Measurements from ENCODE around the gene NEUROD2. TPM values are rescaled to one million over a fixed set of nuclear protein-coding genes. Genes with fewer than 3 reads are reported as not detected.

The NEUROD2 gene
- total and polyA plus RNA-seq, 4 donors = not detected

- 69 to 75% methylated on average over 9 of the region's 9 CpGs for WGBS, 2 donors
These were observed 39.0 kb downstream of the NEUROD2 start for GRCh38 chr17:39568702-39569101.

GRCh38 chr17:39566094-39566850 is 41.4 kb downstream of the NEUROD2 start:
- ATAC-seq (ENCODE audit: low FRiP score) = no peak
- intact Hi-C loops (cut with DNase I) = no loop called here
- WGBS, 2 donors = 86 to 87% methylated on average over 11 of the region's 11 CpGs
- Histone ChIP-seq H3K27ac (ENCODE audit: low read depth in 1 of 2, low read length in 2 of 2) (no peak overlapping the region), H3K9me3 (ENCODE audit: control insufficient read depth, low read length) (no peaks in the 10 kb centered on the region), H3K4me1 (ENCODE audit: control insufficient read depth in 1 of 2, insufficient read depth in 2 of 2, low read length in 2 of 2) (no peaks in the 10 kb centered on the region), H3K36me3 (ENCODE audit: control insufficient read depth in 1 of 2, insufficient read depth in 2 of 2, low read length in 1 of 2) (peaks cover 0 to 1% of the 10 kb centered on the region in 2 donors), H3K27me3 (ENCODE audit: control insufficient read depth in 1 of 2, insufficient read depth in 2 of 2, low read length in 1 of 2) (no peaks in the 10 kb centered on the region), H3K4me3 (ENCODE audit: low read length in 2 of 2) (no peak overlapping the region)
- DNase-seq = no peak

More at GRCh38 chr17:39568702-39569101, 39.0 kb downstream of the NEUROD2 start:
- no peak overlapping the region for H3K4me3 ChIP-seq (ENCODE audit: low read length in 2 of 2)
- no peaks in the 10 kb centered on the region for H3K9me3 ChIP-seq (ENCODE audit: control insufficient read depth, low read length)
- H3K27me3 ChIP-seq (ENCODE audit: control insufficient read depth in 1 of 2, insufficient read depth in 2 of 2, low read length in 1 of 2) = no peaks in the 10 kb centered on the region
- H3K27ac ChIP-seq (ENCODE audit: low read depth in 1 of 2, low read length in 2 of 2) = no peak overlapping the region
- DNase-seq (no peak), ATAC-seq (ENCODE audit: low FRiP score) (no peak)
- no peaks in the 10 kb centered on the region for H3K4me1 ChIP-seq (ENCODE audit: control insufficient read depth in 1 of 2, insufficient read depth in 2 of 2, low read length in 2 of 2)
- peaks cover 0 to 1% of the 10 kb centered on the region in 2 donors for H3K36me3 ChIP-seq (ENCODE audit: control insufficient read depth in 1 of 2, insufficient read depth in 2 of 2, low read length in 1 of 2)
- intact Hi-C loops (cut with DNase I) = no loop called here

DNA sequence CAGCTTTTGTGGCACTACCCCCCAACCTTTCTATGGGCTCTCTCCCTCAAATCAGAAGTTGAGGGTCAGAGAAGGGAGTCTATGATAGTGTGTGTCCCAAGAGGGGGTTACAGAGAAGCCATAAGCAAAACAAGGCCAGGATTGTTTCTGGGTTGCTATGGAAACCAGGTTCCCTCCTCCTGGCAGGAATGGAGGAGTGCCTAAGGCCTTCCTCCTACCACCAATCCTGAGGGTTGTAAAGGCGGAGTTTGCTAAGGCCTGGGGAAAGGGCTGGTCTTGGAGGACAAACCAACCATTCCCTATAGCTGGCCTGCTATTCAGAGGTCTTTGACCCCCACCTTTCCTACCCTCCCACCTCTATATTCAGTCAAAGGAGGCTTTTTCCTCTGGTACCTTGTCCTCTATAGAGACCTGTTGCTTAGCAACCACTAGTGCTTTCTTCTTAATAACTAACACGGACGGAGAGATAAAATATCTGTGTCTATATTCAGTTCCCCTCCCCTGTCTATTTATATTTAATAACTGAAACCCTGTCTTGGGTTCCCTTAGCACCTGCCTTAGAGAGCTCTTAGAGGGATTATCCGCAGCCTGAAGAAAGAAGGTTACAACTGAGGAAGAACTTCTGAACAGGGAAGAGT is 43.4 kb downstream of the NEUROD2 start:
- DNase-seq = no peak
- Histone ChIP-seq H3K4me1 (ENCODE audit: control insufficient read depth in 1 of 2, insufficient read depth in 2 of 2, low read length in 2 of 2) (no peaks in the 10 kb centered on the region), H3K36me3 (ENCODE audit: control insufficient read depth in 1 of 2, insufficient read depth in 2 of 2, low read length in 1 of 2) (peaks cover 0 to 1% of the 10 kb centered on the region in 2 donors), H3K9me3 (ENCODE audit: control insufficient read depth, low read length) (no peaks in the 10 kb centered on the region), H3K27me3 (ENCODE audit: control insufficient read depth in 1 of 2, insufficient read depth in 2 of 2, low read length in 1 of 2) (no peaks in the 10 kb centered on the region), H3K27ac (ENCODE audit: low read depth in 1 of 2, low read length in 2 of 2) (no peak overlapping the region), H3K4me3 (ENCODE audit: low read length in 2 of 2) (no peak overlapping the region)
- intact Hi-C loops (cut with DNase I) = no loop called here
- ATAC-seq (ENCODE audit: low FRiP score) = no peak
- 77 to 82% methylated on average over 4 of the region's 4 CpGs for WGBS, 2 donors

GRCh38 chr17:39563476-39563875 is 44.2 kb downstream of the NEUROD2 start:
- no peak for ATAC-seq (ENCODE audit: low FRiP score)
- Histone ChIP-seq H3K9me3 (ENCODE audit: control insufficient read depth, low read length) (no peaks in the 10 kb centered on the region), H3K27ac (ENCODE audit: low read depth in 1 of 2, low read length in 2 of 2) (no peak overlapping the region), H3K27me3 (ENCODE audit: control insufficient read depth in 1 of 2, insufficient read depth in 2 of 2, low read length in 1 of 2) (no peaks in the 10 kb centered on the region), H3K4me1 (ENCODE audit: control insufficient read depth in 1 of 2, insufficient read depth in 2 of 2, low read length in 2 of 2) (no peaks in the 10 kb centered on the region), H3K4me3 (ENCODE audit: low read length in 2 of 2) (no peak overlapping the region), H3K36me3 (ENCODE audit: control insufficient read depth in 1 of 2, insufficient read depth in 2 of 2, low read length in 1 of 2) (no peaks in the 10 kb centered on the region)
- no peak for DNase-seq
- WGBS, 2 donors = 41 to 51% methylated on average over 17 of the region's 17 CpGs
- intact Hi-C loops (cut with DNase I) = no loop called here

DNA sequence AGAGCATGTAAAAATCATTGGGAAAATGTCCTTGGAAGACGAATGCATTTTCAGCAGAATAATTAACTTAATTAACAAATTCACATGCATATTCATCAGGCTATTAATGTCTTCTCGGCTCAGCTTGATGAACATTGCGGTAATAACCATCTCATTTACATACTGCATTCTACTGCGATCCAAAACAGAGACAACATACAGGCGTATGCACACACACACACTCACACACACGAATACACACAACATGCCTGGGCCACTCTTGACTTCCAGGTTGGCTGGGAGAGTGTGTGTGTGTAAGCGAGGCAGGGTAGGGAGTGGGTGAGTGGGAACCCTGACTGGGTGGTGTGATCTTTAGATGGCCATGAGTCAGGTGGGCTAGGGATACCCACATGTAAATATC is 44.7 kb downstream of the NEUROD2 start:
- Histone ChIP-seq H3K27me3 (ENCODE audit: control insufficient read depth in 1 of 2, insufficient read depth in 2 of 2, low read length in 1 of 2) (no peaks in the 10 kb centered on the region), H3K36me3 (ENCODE audit: control insufficient read depth in 1 of 2, insufficient read depth in 2 of 2, low read length in 1 of 2) (no peaks in the 10 kb centered on the region), H3K9me3 (ENCODE audit: control insufficient read depth, low read length) (no peaks in the 10 kb centered on the region), H3K27ac (ENCODE audit: low read depth in 1 of 2, low read length in 2 of 2) (no peak overlapping the region), H3K4me3 (ENCODE audit: low read length in 2 of 2) (no peak overlapping the region), H3K4me1 (ENCODE audit: control insufficient read depth in 1 of 2, insufficient read depth in 2 of 2, low read length in 2 of 2) (no peaks in the 10 kb centered on the region)
- intact Hi-C loops (cut with DNase I) = no loop called here
- ATAC-seq (ENCODE audit: low FRiP score) (no peak), DNase-seq (no peak)
- 78 to 79% methylated on average over 7 of the region's 7 CpGs for WGBS, 2 donors

- no peaks in the 10 kb centered on the region for H3K4me1 ChIP-seq (ENCODE audit: control insufficient read depth in 1 of 2, insufficient read depth in 2 of 2, low read length in 2 of 2)
- intact Hi-C loops (cut with DNase I) = no loop called here
- 57 to 69% methylated on average over 1 of the region's 1 CpG for WGBS, 2 donors
- no peaks in the 10 kb centered on the region for H3K36me3 ChIP-seq (ENCODE audit: control insufficient read depth in 1 of 2, insufficient read depth in 2 of 2, low read length in 1 of 2)
- no peak for DNase-seq
- H3K27ac ChIP-seq (ENCODE audit: low read depth in 1 of 2, low read length in 2 of 2) = no peak overlapping the region
- no peaks in the 10 kb centered on the region for H3K9me3 ChIP-seq (ENCODE audit: control insufficient read depth, low read length)
- H3K4me3 ChIP-seq (ENCODE audit: low read length in 2 of 2) = no peak overlapping the region
- ATAC-seq (ENCODE audit: low FRiP score) = no peak
- no peaks in the 10 kb centered on the region for H3K27me3 ChIP-seq (ENCODE audit: control insufficient read depth in 1 of 2, insufficient read depth in 2 of 2, low read length in 1 of 2)
These were observed 45.3 kb downstream of the NEUROD2 start for GRCh38 chr17:39562395-39562794.

GRCh38 chr17:39556423-39556822 is 51.3 kb downstream of the NEUROD2 start:
- peaks cover 4 to 7% of the 10 kb centered on the region in 2 donors for H3K36me3 ChIP-seq (ENCODE audit: control insufficient read depth in 1 of 2, insufficient read depth in 2 of 2, low read length in 1 of 2)
- ATAC-seq (ENCODE audit: low FRiP score) = no peak
- H3K27me3 ChIP-seq (ENCODE audit: control insufficient read depth in 1 of 2, insufficient read depth in 2 of 2, low read length in 1 of 2) = no peaks in the 10 kb centered on the region
- no peaks in the 10 kb centered on the region for H3K4me1 ChIP-seq (ENCODE audit: control insufficient read depth in 1 of 2, insufficient read depth in 2 of 2, low read length in 2 of 2)
- 20 to 33% methylated on average over 1 of the region's 1 CpG for WGBS, 2 donors
- no peak overlapping the region for H3K4me3 ChIP-seq (ENCODE audit: low read length in 2 of 2)
- no peaks in the 10 kb centered on the region for H3K9me3 ChIP-seq (ENCODE audit: control insufficient read depth, low read length)
- DNase-seq = no peak
- no peak overlapping the region for H3K27ac ChIP-seq (ENCODE audit: low read depth in 1 of 2, low read length in 2 of 2)
- intact Hi-C loops (cut with DNase I) = no loop called here

DNA sequence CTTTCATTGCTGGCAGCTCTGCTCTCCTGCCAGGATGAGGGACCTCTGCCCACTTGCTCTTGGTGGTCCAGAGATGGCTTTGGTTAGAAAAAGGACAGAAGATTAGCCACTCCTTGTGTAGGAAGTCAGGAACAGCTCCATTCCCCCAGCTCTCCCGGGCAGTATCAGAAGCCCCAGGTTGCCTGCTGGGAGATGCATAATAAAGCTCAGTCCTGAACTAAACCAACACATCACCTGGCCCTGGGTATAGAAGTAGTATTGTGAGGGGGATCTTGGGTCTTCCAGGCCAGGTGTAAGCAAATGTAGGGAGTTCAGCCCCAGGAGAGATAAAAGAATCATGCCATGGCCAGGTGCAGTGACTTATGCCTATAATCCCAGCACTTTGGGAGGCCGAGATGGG is 52.4 kb downstream of the NEUROD2 start:
- peaks cover 4 to 8% of the 10 kb centered on the region in 2 donors for H3K36me3 ChIP-seq (ENCODE audit: control insufficient read depth in 1 of 2, insufficient read depth in 2 of 2, low read length in 1 of 2)
- 58 to 65% methylated on average over 2 of the region's 2 CpGs for WGBS, 2 donors
- no peak overlapping the region for H3K27ac ChIP-seq (ENCODE audit: low read depth in 1 of 2, low read length in 2 of 2)
- no peaks in the 10 kb centered on the region for H3K27me3 ChIP-seq (ENCODE audit: control insufficient read depth in 1 of 2, insufficient read depth in 2 of 2, low read length in 1 of 2)
- no peak overlapping the region for H3K4me3 ChIP-seq (ENCODE audit: low read length in 2 of 2)
- H3K4me1 ChIP-seq (ENCODE audit: control insufficient read depth in 1 of 2, insufficient read depth in 2 of 2, low read length in 2 of 2) = no peaks in the 10 kb centered on the region
- H3K9me3 ChIP-seq (ENCODE audit: control insufficient read depth, low read length) = no peaks in the 10 kb centered on the region
- intact Hi-C loops (cut with DNase I) = no loop called here
- DNase-seq (no peak), ATAC-seq (ENCODE audit: low FRiP score) (no peak)
